Activated naive CD4-positive, alpha-beta T cell treated with anti-CD3 and anti-CD28 coated beads for 36 hours (primary cell): ENCODE measurements around the gene EEFSEC. TPM values are rescaled to one million over a fixed set of nuclear protein-coding genes. Genes with fewer than 3 reads are reported as not detected.

Source experiments
- CTCF ChIA-PET: fragments of 350-600 bp; sonication (Branson Sonifier 250); formaldehyde crosslinking; loops from one replicate; lab custom pipeline; 2021; ENCODE audit warnings: antibody characterized with exemption; lab: Charles Lee
- DNase-seq: peaks from one replicate; pipeline ENCODE4 v3.0.0-alpha.2; 2020
- H3K27ac Mint-ChIP-seq: one replicate; pipeline ENCODE4 v1.8.0; 2021; ENCODE audit warnings: mild to moderate bottlenecking, mixed read lengths
- H3K27me3 Mint-ChIP-seq: one replicate; pipeline ENCODE4 v1.8.0; 2021; ENCODE audit warnings: low read depth, mixed read lengths
- H3K36me3 Mint-ChIP-seq: one replicate; pipeline ENCODE4 v1.8.0; 2021; ENCODE audit warnings: low read depth, mixed read lengths
- H3K4me1 Mint-ChIP-seq: one replicate; pipeline ENCODE4 v1.8.0; 2021; ENCODE audit warnings: low read depth, mixed read lengths
- H3K4me3 Mint-ChIP-seq: one replicate; pipeline ENCODE4 v1.8.0; 2021; ENCODE audit warnings: mild to moderate bottlenecking, moderate library complexity, mixed read lengths
- H3K9me3 Mint-ChIP-seq: one replicate; pipeline ENCODE4 v1.8.0; 2021; ENCODE audit warnings: mixed read lengths
- intact Hi-C: fragments of 100-400 bp; cut with micrococcal nuclease; formaldehyde crosslinking; loops from one replicate; pipeline ENCODE4 v1.15.1; 2023
- total RNA-seq, 2 experiments: library from RNA; stranded (reverse); gene quantifications; one replicate each; pipeline ENCODE4 v1.2.3, GENCODE V29; 2021

EEFSEC gene
- total RNA-seq, 2 experiments from 2014 or later: 11.0 to 11.6 TPM

DNA sequence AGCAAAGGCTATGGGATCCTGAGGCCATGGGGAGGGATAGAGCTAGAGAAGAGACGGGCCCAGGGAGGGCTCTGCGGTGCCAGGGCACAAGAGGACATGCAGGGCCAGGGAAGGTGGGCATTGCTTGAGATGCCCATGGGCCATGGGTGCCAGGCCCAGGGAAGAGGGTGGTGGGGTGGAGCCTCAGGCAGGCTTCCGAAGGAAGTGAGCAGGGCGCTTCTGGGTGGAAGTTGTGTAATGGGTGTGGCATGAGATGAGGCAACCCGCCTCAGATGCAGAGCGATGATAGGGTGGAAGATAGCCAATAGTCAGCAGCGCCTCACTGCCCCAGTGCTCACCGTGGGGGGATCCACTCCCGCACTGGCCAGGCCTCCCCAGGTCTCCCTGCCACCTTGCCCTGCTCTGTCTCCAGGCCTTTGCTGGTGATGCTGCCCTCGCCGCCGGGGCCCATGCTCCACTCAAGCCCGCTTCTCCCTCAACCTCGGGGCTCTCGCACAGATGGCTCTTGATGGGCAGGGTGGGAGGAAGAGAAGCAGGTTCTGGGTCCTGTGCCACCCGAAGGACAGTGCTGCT lies 262.0 kb downstream of the EEFSEC start:
- Mint-ChIP-seq H3K9me3 (no peaks in the 10 kb centered on the region), H3K36me3 (no peaks in the 10 kb centered on the region), H3K4me1 (no peaks in the 10 kb centered on the region), H3K27ac (no peak overlapping the region), H3K27me3 (no peaks in the 10 kb centered on the region), H3K4me3 (no peak overlapping the region)
- intact Hi-C loops: no loop called here
- DNase-seq: no peak
- CTCF ChIA-PET: interaction anchor here (1.0 kb wide), 1 partner anchor 10 kb away, joined by 3 read pairs; no protein-coding TSS in a partner anchor

DNA sequence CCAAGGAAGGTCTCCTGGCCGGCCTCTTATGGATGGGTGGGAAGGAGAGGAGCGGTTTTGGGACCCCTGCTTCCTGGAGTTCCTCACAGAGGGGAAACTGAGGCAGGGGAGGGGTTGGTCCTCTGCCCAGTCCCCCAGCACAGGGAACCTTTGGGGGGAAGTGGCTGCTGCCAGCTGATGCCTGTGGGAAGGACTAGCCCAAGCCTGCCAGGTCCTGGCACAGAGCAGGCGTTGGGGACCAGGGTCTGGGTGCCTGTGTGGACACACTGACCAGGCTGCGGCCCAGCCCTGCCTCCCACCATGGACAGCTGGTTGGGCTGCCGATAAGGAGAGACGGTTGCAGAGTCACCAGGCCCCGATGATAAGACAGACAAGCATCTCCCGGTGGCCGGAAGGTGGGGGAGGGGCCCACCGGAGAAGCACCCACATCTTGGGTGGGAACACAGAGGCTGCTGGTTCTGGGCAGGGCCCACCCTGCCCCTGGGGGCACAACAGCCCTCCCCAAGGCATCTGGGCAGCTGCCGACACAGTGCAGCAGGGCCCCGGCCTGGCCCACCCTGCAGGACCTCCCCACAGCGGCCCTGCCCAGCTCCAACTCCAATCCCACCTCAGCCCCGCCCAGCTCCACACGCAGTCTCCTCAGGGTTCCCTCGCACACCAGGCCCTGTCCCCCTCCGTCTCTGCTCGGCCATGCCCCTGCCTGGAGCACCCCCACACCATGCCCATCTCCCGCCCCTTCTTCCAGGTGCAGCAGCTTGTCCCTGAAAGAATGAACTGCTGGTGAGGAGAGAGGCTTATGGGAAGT lies 262.7 kb downstream of the EEFSEC start:
- CTCF ChIA-PET: interaction anchor here (1.5 kb wide), 1 partner anchor 10 kb away, joined by 4 read pairs; no protein-coding TSS in a partner anchor
- H3K27ac Mint-ChIP-seq: no peak overlapping the region
- no peaks in the 10 kb centered on the region for H3K4me1 Mint-ChIP-seq
- no peaks in the 10 kb centered on the region for H3K36me3 Mint-ChIP-seq
- no peak overlapping the region for H3K4me3 Mint-ChIP-seq
- DNase-seq: no peak
- intact Hi-C loops: no loop called here
- H3K9me3 Mint-ChIP-seq: no peaks in the 10 kb centered on the region
- H3K27me3 Mint-ChIP-seq: no peaks in the 10 kb centered on the region

DNA sequence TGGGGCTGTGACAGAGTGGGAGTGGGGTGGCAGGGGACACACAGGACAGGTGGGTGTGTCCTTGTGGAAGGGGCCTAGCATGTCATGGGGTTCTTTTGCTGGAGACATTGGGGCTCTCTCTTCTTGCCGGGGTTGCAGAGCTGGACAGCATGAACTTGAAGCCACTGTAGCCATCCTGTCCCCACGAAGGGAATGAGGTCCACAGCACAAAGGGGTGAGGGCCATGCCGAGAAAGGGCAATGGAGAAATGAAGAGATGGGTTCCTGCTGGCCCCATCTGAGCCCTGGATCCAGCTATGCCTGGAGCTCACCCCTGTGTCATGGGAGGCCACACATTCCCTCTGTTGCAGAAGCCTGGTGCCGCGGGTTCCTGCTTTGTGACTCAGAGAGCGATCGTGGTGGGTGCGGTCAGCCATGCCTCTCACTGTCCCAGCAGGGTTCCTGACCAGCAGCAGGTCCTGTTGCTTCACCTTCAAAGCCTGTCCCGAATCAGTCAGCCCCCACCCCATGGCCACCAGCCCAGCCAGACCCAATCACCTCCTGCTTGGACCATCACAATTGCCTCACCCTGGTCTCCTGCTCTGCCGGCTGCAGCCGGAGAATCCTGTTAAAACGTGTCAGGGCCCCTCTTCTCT lies 263.4 kb downstream of the EEFSEC start:
- Mint-ChIP-seq H3K36me3 (no peaks in the 10 kb centered on the region), H3K27me3 (no peaks in the 10 kb centered on the region), H3K4me1 (no peaks in the 10 kb centered on the region), H3K4me3 (no peak overlapping the region), H3K27ac (no peak overlapping the region), H3K9me3 (no peaks in the 10 kb centered on the region)
- intact Hi-C loops: no loop called here
- no peak for DNase-seq
- CTCF ChIA-PET: interaction anchor here (1.5 kb wide), 1 partner anchor 9 kb away, joined by 4 read pairs; no protein-coding TSS in a partner anchor

DNA sequence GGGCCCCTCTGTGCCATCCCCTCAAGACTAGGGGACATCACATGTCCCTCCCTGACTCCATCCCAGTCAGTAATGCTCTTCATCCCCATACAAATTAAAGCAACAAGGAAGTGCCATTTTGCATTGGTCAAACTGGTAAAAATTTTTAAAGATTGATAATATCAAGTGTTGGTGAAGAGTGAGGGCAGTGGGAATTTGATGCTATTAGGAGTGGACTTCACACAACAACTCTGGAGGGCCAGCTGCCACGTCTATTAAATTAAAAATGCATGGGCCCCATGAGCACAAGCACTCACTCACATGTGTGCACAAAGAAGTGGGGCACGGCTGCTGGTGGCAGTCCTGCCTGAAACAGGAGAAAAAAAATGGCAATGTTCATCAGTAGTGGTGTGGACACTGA lies 265.6 kb downstream of the EEFSEC start:
- Mint-ChIP-seq H3K4me1 (no peaks in the 10 kb centered on the region), H3K27ac (no peak overlapping the region), H3K36me3 (no peaks in the 10 kb centered on the region), H3K27me3 (no peaks in the 10 kb centered on the region), H3K4me3 (no peak overlapping the region), H3K9me3 (no peaks in the 10 kb centered on the region)
- intact Hi-C loops: no loop called here
- CTCF ChIA-PET: no interaction called here
- DNase-seq: no peak

DNA sequence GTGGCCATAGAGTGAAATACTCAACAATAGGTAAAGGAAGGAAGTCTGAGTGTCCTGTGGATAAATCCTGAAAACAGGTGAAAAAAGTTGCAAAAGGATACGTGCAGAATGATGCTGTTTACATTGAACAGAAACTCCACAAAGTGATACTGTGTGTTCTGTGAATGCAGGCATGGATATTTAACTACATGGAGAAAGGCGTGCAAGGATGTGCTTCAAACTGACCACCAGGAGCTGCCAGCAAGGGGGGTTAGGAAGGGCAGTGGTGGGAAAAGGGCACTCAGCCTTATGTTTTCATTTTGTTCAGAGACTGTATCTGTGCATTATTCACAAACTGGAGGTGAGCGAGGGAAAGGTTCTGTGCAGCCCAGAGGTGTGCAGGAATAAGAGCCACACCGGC lies 266.0 kb downstream of the EEFSEC start:
- CTCF ChIA-PET: no interaction called here
- intact Hi-C loops: no loop called here
- Mint-ChIP-seq H3K27ac (no peak overlapping the region), H3K9me3 (no peaks in the 10 kb centered on the region), H3K4me1 (no peaks in the 10 kb centered on the region), H3K36me3 (no peaks in the 10 kb centered on the region), H3K4me3 (no peak overlapping the region), H3K27me3 (no peaks in the 10 kb centered on the region)
- no peak for DNase-seq

DNA sequence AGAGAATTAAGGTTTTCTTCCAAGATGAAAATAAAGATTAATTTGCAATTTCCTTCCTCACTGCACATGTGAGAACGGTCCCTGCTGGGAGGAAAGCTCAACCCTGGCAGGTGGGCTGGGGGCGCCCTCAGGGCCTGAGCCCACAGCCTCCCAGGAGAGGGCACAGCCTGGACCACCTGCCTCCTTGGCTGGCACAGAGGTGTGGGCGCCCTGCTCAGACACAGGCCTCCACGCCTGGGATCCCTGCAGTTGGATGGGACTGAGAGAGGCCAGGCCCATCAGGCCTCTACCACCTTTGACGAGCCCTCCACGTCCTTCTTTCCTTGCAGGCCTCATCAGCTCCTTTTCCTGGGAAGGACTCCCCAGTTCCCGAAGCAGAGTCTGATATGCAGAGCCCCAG lies 267.0 kb downstream of the EEFSEC start:
- intact Hi-C loops: no loop called here
- DNase-seq: no peak

DNA sequence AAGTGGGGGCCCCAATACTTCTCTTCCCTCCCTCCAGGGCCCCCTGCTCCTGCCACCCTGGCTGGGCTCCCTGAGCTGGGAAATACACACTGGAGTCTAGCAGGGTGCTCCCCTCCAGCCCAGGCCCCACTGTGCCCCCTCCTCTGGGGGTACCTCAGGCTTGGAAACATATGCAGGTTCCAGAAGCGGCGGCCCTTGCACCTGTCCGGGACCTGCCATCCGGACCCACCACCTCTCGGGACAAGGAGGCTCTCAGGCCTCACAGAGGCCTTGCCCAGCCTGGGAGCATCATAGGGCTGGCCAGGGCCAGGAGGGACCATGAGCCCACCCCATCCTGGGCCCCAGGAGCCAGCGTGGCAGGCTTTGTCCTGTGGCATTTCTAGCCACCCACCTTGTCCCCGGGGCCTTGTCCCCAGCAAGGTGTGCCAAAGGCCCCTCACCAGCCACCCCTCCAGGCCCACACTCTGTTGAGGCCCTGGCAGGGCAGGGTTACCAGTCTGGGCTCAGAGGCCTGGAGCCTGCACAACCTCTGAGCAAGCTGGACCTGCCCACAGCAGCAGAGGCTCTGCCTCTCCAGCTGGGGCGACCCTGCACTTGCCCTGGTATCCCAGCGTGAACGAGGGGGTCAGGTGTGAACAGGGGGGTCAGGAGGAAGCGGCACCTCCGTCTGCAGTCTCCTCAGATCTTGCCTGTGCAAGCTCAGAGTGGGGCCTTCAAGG lies 267.6 kb downstream of the EEFSEC start:
- Mint-ChIP-seq H3K36me3 (no peaks in the 10 kb centered on the region), H3K27ac (no peak overlapping the region), H3K27me3 (no peaks in the 10 kb centered on the region), H3K9me3 (no peaks in the 10 kb centered on the region), H3K4me3 (no peak overlapping the region), H3K4me1 (no peaks in the 10 kb centered on the region)
- no peak for DNase-seq
- intact Hi-C loops: no loop called here
- CTCF ChIA-PET: interaction anchor here (0.6 to 0.8 kb wide), 2 partner anchors 76 to 295 kb away, joined by 3 to 4 read pairs; no protein-coding TSS in a partner anchor

More for the DNA sequence above, 267.0 kb downstream of the EEFSEC start:
- H3K9me3 Mint-ChIP-seq: no peaks in the 10 kb centered on the region
- H3K36me3 Mint-ChIP-seq: no peaks in the 10 kb centered on the region
- H3K4me1 Mint-ChIP-seq: no peaks in the 10 kb centered on the region
- H3K4me3 Mint-ChIP-seq: no peak overlapping the region
- H3K27ac Mint-ChIP-seq: no peak overlapping the region
- H3K27me3 Mint-ChIP-seq: no peaks in the 10 kb centered on the region
- CTCF ChIA-PET: interaction anchor here (0.8 kb wide), 1 partner anchor 77 kb away, joined by 3 read pairs; no protein-coding TSS in a partner anchor

DNA sequence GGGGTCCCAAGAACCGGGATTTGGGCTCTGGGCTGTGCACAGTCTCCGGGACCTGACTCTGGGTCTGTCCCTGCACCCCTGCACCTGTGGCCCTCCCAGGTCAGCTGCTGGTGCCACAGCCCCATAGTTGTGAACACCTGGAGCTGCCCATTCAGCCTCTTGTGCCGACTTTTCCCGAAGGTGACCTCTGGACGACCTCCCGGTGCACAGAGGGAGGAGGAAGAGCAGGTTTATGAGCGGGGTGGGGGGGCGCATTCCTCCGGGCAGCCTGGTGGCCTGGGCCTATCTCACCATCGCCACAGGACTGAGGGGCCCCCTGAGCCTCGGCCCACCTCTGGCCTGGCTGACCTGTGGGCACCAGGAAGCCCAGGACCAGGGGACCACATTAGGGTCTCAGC lies 268.2 kb downstream of the EEFSEC start:
- Mint-ChIP-seq H3K4me3 (no peak overlapping the region), H3K4me1 (no peaks in the 10 kb centered on the region), H3K27me3 (no peaks in the 10 kb centered on the region), H3K9me3 (no peaks in the 10 kb centered on the region), H3K36me3 (no peaks in the 10 kb centered on the region), H3K27ac (no peak overlapping the region)
- DNase-seq: no peak
- intact Hi-C loops: no loop called here
- CTCF ChIA-PET: no interaction called here

DNA sequence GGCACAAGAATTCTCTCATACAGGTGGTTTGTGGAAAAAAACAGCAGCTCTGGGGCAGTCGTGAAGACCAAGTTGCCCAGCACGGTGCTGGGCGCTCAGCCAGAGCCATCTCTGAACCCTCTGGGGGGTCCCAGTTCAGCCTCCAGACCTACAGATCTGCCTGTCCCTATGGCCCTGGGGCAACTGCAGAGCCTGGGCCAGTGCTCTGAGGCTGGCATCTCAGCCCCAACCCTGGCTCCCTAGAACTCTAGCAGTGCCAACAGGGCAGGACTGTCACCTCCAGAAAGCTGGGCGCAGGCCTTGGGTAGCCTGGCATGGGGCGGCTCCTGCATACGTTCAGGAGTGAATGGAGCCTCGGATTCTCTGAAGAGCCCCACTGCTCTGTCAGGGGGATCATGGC lies 268.7 kb downstream of the EEFSEC start:
- intact Hi-C loops: no loop called here
- Mint-ChIP-seq H3K4me3 (no peak overlapping the region), H3K4me1 (no peaks in the 10 kb centered on the region), H3K9me3 (no peaks in the 10 kb centered on the region), H3K27me3 (no peaks in the 10 kb centered on the region), H3K36me3 (no peaks in the 10 kb centered on the region), H3K27ac (no peak overlapping the region)
- DNase-seq: no peak
- CTCF ChIA-PET: interaction anchor here (0.9 to 6.7 kb wide), 2 partner anchors 26 to 75 kb away, joined by 3 to 63 read pairs; no protein-coding TSS in a partner anchor

DNA sequence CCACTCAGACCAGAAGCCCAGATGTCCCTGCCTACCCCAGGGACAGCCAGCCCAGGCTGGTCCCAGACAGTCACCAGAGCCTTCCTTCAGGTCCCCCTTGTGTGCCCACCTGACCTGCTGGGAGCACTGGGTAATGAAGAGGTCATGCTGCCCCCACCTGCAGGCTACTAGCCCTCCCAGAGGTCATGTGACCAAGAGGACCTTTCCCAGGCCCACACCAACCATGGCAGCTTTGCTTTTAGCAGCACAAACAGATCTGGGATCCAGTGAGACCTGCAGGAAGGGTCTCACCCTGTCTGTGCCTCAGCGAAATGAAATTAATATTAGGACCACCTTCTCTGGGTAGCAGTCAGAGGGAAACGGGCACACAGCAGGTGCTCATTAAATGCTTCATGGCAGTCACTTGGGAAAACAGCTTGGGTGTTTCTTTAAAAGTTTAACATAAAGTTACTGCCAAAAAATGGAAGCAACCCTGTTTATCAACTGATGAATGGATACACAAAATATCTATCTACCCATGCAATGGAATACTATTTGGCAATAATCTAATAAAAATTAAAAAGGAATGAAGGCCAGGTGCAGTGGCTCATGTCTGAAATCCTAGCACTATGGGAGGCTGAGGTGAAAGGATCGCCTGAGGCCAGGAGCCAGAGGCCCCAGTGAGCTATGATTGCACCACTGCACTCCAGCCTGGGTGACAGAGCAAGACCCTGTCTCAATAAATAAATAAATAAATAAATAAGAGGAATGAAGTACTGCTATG lies 269.7 kb downstream of the EEFSEC start:
- CTCF ChIA-PET: interaction anchor here (0.9 to 6.7 kb wide), 3 partner anchors 25 to 186 kb away, joined by 3 to 63 read pairs (median 4); no protein-coding TSS in a partner anchor
- intact Hi-C loops: no loop called here

DNA sequence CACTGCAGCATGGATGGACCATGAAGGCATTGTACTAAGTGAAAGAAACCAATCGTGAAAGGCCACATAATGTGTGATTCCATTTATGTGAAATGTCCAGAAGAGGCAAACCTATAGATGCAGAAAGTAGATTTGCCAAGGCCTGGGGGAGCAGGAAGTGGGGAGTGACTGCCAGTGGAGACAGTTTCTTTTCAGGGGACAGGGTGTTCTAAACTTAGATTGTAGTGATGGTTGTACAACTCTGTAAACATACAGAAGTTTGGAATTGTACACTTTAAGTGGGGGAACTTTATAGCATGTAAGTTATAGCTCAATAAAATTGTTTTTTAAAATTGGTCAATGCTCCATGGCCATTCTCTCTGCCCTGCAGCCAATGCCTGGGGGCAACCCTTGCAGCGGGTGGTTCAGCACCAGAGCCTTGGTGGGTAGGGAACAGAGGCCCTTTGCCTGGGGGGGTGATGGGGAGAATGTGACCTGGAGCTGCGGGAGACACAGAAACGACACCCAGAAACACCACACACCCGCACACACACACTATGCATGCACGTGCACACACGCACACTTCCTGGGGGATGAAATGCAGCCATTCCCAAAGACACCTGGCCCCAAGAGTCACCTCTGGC lies 270.4 kb downstream of the EEFSEC start:
- Mint-ChIP-seq H3K27ac (no peak overlapping the region), H3K9me3 (no peaks in the 10 kb centered on the region), H3K36me3 (no peaks in the 10 kb centered on the region), H3K4me3 (no peak overlapping the region), H3K4me1 (no peaks in the 10 kb centered on the region), H3K27me3 (peaks cover 7% of the 10 kb centered on the region)
- DNase-seq: no peak
- CTCF ChIA-PET: interaction anchor here (1.2 to 6.7 kb wide), 2 partner anchors 73 to 185 kb away, joined by 4 to 63 read pairs; no protein-coding TSS in a partner anchor
- intact Hi-C loops: no loop called here

More for the DNA sequence above, 269.7 kb downstream of the EEFSEC start:
- DNase-seq: no peak
- H3K9me3 Mint-ChIP-seq: no peaks in the 10 kb centered on the region
- H3K27ac Mint-ChIP-seq: no peak overlapping the region
- H3K36me3 Mint-ChIP-seq: no peaks in the 10 kb centered on the region
- no peak overlapping the region for H3K4me3 Mint-ChIP-seq
- H3K4me1 Mint-ChIP-seq: no peaks in the 10 kb centered on the region
- H3K27me3 Mint-ChIP-seq: peaks cover 4% of the 10 kb centered on the region
